HG03103 (cell line): ENCODE data around the gene PKP3.
"Not testable (repeated sequence)": the region's sequence is repeated elsewhere in the genome, so short reads cannot be mapped to it uniquely, and the experiment has no call there.

ENCODE experiments used
- ATAC-seq: cut with Tn5 transposase; IDR thresholded peaks from one replicate; pipeline ENCODE4 v1.9.1; 2021; ENCODE audit warnings: low read depth; ENCODE audit not compliant: unreplicated experiment

PKP3 gene

GRCh38 chr11:394034-394857, at the start of gene PKP3:
PKP3 (plus strand) TSS chr11:394209; CDS start chr11:394293, 84 bp downstream.
- ATAC-seq: no peak

- no peak for ATAC-seq
Measured at GRCh38 chr11:344836-345578, 49.0 kb upstream of the PKP3 start.

GRCh38 chr11:346529-346928, 47.5 kb upstream of the PKP3 start:
- no peak for ATAC-seq

GRCh38 chr11:349270-349954, 44.6 kb upstream of the PKP3 start:
- not testable (repeated sequence) for ATAC-seq

- ATAC-seq: not testable (repeated sequence)
Measured at GRCh38 chr11:350033-350722, 43.8 kb upstream of the PKP3 start.

GRCh38 chr11:350723-351255, 43.2 kb upstream of the PKP3 start:
- ATAC-seq: no peak

- ATAC-seq: no peak
Measured at GRCh38 chr11:351411-351810, 42.6 kb upstream of the PKP3 start.

GRCh38 chr11:352456-353031, 41.5 kb upstream of the PKP3 start:
- ATAC-seq: no peak

GRCh38 chr11:353179-353873, 40.7 kb upstream of the PKP3 start:
- ATAC-seq: no peak

GRCh38 chr11:355581-356458, 38.2 kb upstream of the PKP3 start:
- ATAC-seq: no peak

GRCh38 chr11:356610-357009, 37.4 kb upstream of the PKP3 start:
- no peak for ATAC-seq

GRCh38 chr11:357582-357981, 36.4 kb upstream of the PKP3 start:
- ATAC-seq: no peak

GRCh38 chr11:358129-358800, 35.7 kb upstream of the PKP3 start:
- ATAC-seq: no peak

GRCh38 chr11:359181-359714, 34.8 kb upstream of the PKP3 start:
- no peak for ATAC-seq

GRCh38 chr11:360326-361280, 33.4 kb upstream of the PKP3 start:
- ATAC-seq: no peak

GRCh38 chr11:362642-363442, 31.2 kb upstream of the PKP3 start:
- no peak for ATAC-seq
